ENCODE measurements around the gene SLC25A21.

- TF ChIP-seq CTCF (IDR thresholded peaks at IDR 0.05; ENCODE audit: low read depth, low read length, poor library complexity, severe bottlenecking) (no peak), EZH2phosphoT487 (IDR thresholded peaks at IDR 0.05; ENCODE audit: borderline replicate concordance, low read length) (no peak)
Measured at GRCh38 chr14:36847366-36847765, 325.0 kb downstream of the SLC25A21 start.

All from DOHH2 (cell line).